ENCODE data around the gene TMEM130. TPM values are rescaled to one million over a fixed set of nuclear protein-coding genes. Genes with fewer than 3 reads are reported as not detected.
A peak's percentile ranks its signal among the peaks of the same experiment; 100 is the strongest.

The TMEM130 gene
- not detected for total RNA-seq

GRCh38 chr7:98869597-98870120, at the start of gene TMEM130:
Gene TMEM130, minus strand, starts transcription at chr7:98870014. Its CDS starts 153 bp downstream, at chr7:98869861.
- peak; percentile 44 to 45 for ATAC-seq
- no peak within 1 kb of the TSS for H3K27ac Mint-ChIP-seq
- DNase-seq (ENCODE audit: low spot score in 2 of 2): peak in 1 of 2 donors; percentile 53
- H3K9me3 Mint-ChIP-seq: no peaks in the 10 kb centered on the region
- no peaks in the 10 kb centered on the region for H3K36me3 Mint-ChIP-seq

GRCh38 chr7:98917331-98917730, 47.5 kb upstream of the TMEM130 start:
- Mint-ChIP-seq H3K27ac (peak overlapping the region in 1 of 2 donors; percentile 14), H3K36me3 (peaks cover 0 to 4% of the 10 kb centered on the region in 2 donors), H3K9me3 (no peaks in the 10 kb centered on the region)
- DNase-seq (ENCODE audit: low spot score in 2 of 2): no peak
- no peak for ATAC-seq

GRCh38 chr7:98913612-98914011, 43.8 kb upstream of the TMEM130 start:
- peaks cover 4 to 8% of the 10 kb centered on the region in 2 donors for H3K36me3 Mint-ChIP-seq
- no peak for DNase-seq (ENCODE audit: low spot score in 2 of 2)
- ATAC-seq: no peak
- H3K27ac Mint-ChIP-seq: no peak overlapping the region
- no peaks in the 10 kb centered on the region for H3K9me3 Mint-ChIP-seq

- no peak for DNase-seq (ENCODE audit: low spot score in 2 of 2)
- no peaks in the 10 kb centered on the region for H3K9me3 Mint-ChIP-seq
- peaks cover 4 to 8% of the 10 kb centered on the region in 2 donors for H3K36me3 Mint-ChIP-seq
- no peak overlapping the region for H3K27ac Mint-ChIP-seq
- ATAC-seq: no peak
Measured at GRCh38 chr7:98913026-98913425, 43.2 kb upstream of the TMEM130 start.

GRCh38 chr7:98911916-98912315, 42.1 kb upstream of the TMEM130 start:
- no peaks in the 10 kb centered on the region for H3K9me3 Mint-ChIP-seq
- H3K36me3 Mint-ChIP-seq: peaks cover 0 to 8% of the 10 kb centered on the region in 2 donors

GRCh38 chr7:98910427-98910826, 40.6 kb upstream of the TMEM130 start:
- H3K27ac Mint-ChIP-seq: no peak overlapping the region
- no peaks in the 10 kb centered on the region for H3K9me3 Mint-ChIP-seq
- ATAC-seq: no peak
- H3K36me3 Mint-ChIP-seq: peaks cover under 1 to 8% of the 10 kb centered on the region in 2 donors
- DNase-seq (ENCODE audit: low spot score in 2 of 2): no peak

More at GRCh38 chr7:98911916-98912315, 42.1 kb upstream of the TMEM130 start:
- DNase-seq (ENCODE audit: low spot score in 2 of 2): no peak
- ATAC-seq: no peak
- H3K27ac Mint-ChIP-seq: peak overlapping the region in 1 of 2 donors; percentile 41

- ATAC-seq: no peak
- peaks cover 10 to 16% of the 10 kb centered on the region in 2 donors for H3K36me3 Mint-ChIP-seq
- no peak overlapping the region for H3K27ac Mint-ChIP-seq
Measured at GRCh38 chr7:98909487-98909886, 39.7 kb upstream of the TMEM130 start.

GRCh38 chr7:98908585-98908984, 38.8 kb upstream of the TMEM130 start:
- ATAC-seq (no peak), DNase-seq (ENCODE audit: low spot score in 2 of 2) (no peak)
- Mint-ChIP-seq H3K27ac (peak overlapping the region in 1 of 2 donors; percentile 36), H3K36me3 (peaks cover 14 to 22% of the 10 kb centered on the region in 2 donors), H3K9me3 (no peaks in the 10 kb centered on the region)

More at GRCh38 chr7:98909487-98909886, 39.7 kb upstream of the TMEM130 start:
- no peak for DNase-seq (ENCODE audit: low spot score in 2 of 2)
- H3K9me3 Mint-ChIP-seq: no peaks in the 10 kb centered on the region

GRCh38 chr7:98907570-98907969, 37.8 kb upstream of the TMEM130 start:
- DNase-seq (ENCODE audit: low spot score in 2 of 2): no peak
- ATAC-seq: no peak
- peak overlapping the region in 1 of 2 donors; percentile 13 for H3K27ac Mint-ChIP-seq

GRCh38 chr7:98903246-98903645, 33.4 kb upstream of the TMEM130 start:
- Mint-ChIP-seq H3K27ac (peak overlapping the region in 1 of 2 donors; percentile 55), H3K36me3 (peaks cover 24 to 37% of the 10 kb centered on the region in 2 donors), H3K9me3 (no peaks in the 10 kb centered on the region)
- ATAC-seq (no peak), DNase-seq (ENCODE audit: low spot score in 2 of 2) (no peak)

More at GRCh38 chr7:98907570-98907969, 37.8 kb upstream of the TMEM130 start:
- Mint-ChIP-seq H3K36me3 (peaks cover 18 to 28% of the 10 kb centered on the region in 2 donors), H3K9me3 (no peaks in the 10 kb centered on the region)

GRCh38 chr7:98902523-98902922, 32.7 kb upstream of the TMEM130 start:
- no peak for ATAC-seq

GRCh38 chr7:98900815-98901214, 31.0 kb upstream of the TMEM130 start:
- DNase-seq (ENCODE audit: low spot score in 2 of 2) (no peak), ATAC-seq (no peak)
- Mint-ChIP-seq H3K9me3 (no peaks in the 10 kb centered on the region), H3K27ac (no peak overlapping the region), H3K36me3 (peaks cover 24 to 42% of the 10 kb centered on the region in 2 donors)

More at GRCh38 chr7:98902523-98902922, 32.7 kb upstream of the TMEM130 start:
- no peak for DNase-seq (ENCODE audit: low spot score in 2 of 2)
- no peaks in the 10 kb centered on the region for H3K9me3 Mint-ChIP-seq
- peak overlapping the region in 1 of 2 donors; percentile 55 for H3K27ac Mint-ChIP-seq
- peaks cover 24 to 37% of the 10 kb centered on the region in 2 donors for H3K36me3 Mint-ChIP-seq

GRCh38 chr7:98899816-98900215, 30.0 kb upstream of the TMEM130 start:
- Mint-ChIP-seq H3K27ac (no peak overlapping the region), H3K36me3 (peaks cover 21 to 41% of the 10 kb centered on the region in 2 donors), H3K9me3 (no peaks in the 10 kb centered on the region)
- no peak for ATAC-seq
- no peak for DNase-seq (ENCODE audit: low spot score in 2 of 2)

GRCh38 chr7:98892609-98893008, 22.8 kb upstream of the TMEM130 start:
- Mint-ChIP-seq H3K36me3 (peaks cover 15 to 23% of the 10 kb centered on the region in 2 donors), H3K9me3 (no peaks in the 10 kb centered on the region)
- ATAC-seq: no peak

GRCh38 chr7:98887038-98887437, 17.2 kb upstream of the TMEM130 start:
- no peak for ATAC-seq
- H3K36me3 Mint-ChIP-seq: peaks cover 4 to 10% of the 10 kb centered on the region in 2 donors
- no peak for DNase-seq (ENCODE audit: low spot score in 2 of 2)
- H3K27ac Mint-ChIP-seq: no peak overlapping the region
- no peaks in the 10 kb centered on the region for H3K9me3 Mint-ChIP-seq

More at GRCh38 chr7:98892609-98893008, 22.8 kb upstream of the TMEM130 start:
- H3K27ac Mint-ChIP-seq: peak overlapping the region in 1 of 2 donors; percentile 33
- DNase-seq (ENCODE audit: low spot score in 2 of 2): no peak

- Mint-ChIP-seq H3K27ac (peak overlapping the region in 1 of 2 donors; percentile 50), H3K36me3 (peaks cover under 1 to 8% of the 10 kb centered on the region in 2 donors), H3K9me3 (no peaks in the 10 kb centered on the region)
- DNase-seq (ENCODE audit: low spot score in 2 of 2): no peak
- no peak for ATAC-seq
Measured at GRCh38 chr7:98884416-98884815, 14.6 kb upstream of the TMEM130 start.

GRCh38 chr7:98881561-98882315, 11.9 kb upstream of the TMEM130 start:
- Mint-ChIP-seq H3K36me3 (peaks cover 5 to 6% of the 10 kb centered on the region in 2 donors), H3K27ac (peak overlapping the region in 1 of 2 donors; percentile 14), H3K9me3 (no peaks in the 10 kb centered on the region)
- ATAC-seq (no peak), DNase-seq (ENCODE audit: low spot score in 2 of 2) (no peak)

Data from activated naive CD4-positive, alpha-beta T cell treated with anti-CD3 and anti-CD28 coated beads, Interleukin-2, amount 50 U/mL, for 72 hours (primary cell).